Neural progenitor cell (in vitro differentiated cells): ENCODE results near the gene INPP4B. TPM values are rescaled to one million over a fixed set of nuclear protein-coding genes. Genes with fewer than 3 reads are reported as not detected.

Experiments used
- DNase-seq: peaks from one replicate; pipeline ENCODE4 v3.0.0-alpha.2; 2016; ENCODE audit warnings: low spot score
- H2AFZ ChIP-seq: fragments of 200-600 bp; sonication (generic); replicated peaks from 2 replicates; pipeline ENCODE4 v1.6.1; 2016; ENCODE audit warnings: antibody characterized with exemption
- H3F3A ChIP-seq: fragments of 200-600 bp; sonication (generic); 2 replicates; pipeline ENCODE4 v1.6.1; 2016; ENCODE audit warnings: antibody characterized with exemption, low read depth
- H3K27ac ChIP-seq: fragments of 200-600 bp; sonication (generic); 2 replicates; pipeline ENCODE4 v1.5.1; 2016; ENCODE audit warnings: mild to moderate bottlenecking
- H3K27me3 ChIP-seq: fragments of 200-600 bp; sonication (generic); 2 replicates; pipeline ENCODE4 v1.6.1; 2016; ENCODE audit warnings: mild to moderate bottlenecking, moderate library complexity
- H3K36me3 ChIP-seq: fragments of 200-600 bp; sonication (generic); 2 replicates; pipeline ENCODE4 v1.5.1; 2016
- H3K4me1 ChIP-seq: fragments of 200-600 bp; sonication (generic); 2 replicates; pipeline ENCODE4 v1.6.1; 2016; ENCODE audit warnings: mixed run types
- H3K4me2 ChIP-seq: fragments of 200-600 bp; sonication (generic); 2 replicates; pipeline ENCODE4 v1.6.1; 2016
- H3K4me3 ChIP-seq: fragments of 200-600 bp; sonication (generic); 2 replicates; pipeline ENCODE4 v1.5.1; 2016
- H3K79me2 ChIP-seq: fragments of 200-600 bp; sonication (generic); 2 replicates; pipeline ENCODE4 v1.6.1; 2016; ENCODE audit warnings: low read depth
- H3K9ac ChIP-seq: fragments of 200-600 bp; sonication (generic); 2 replicates; pipeline ENCODE4 v1.6.1; 2016
- H3K9me3 ChIP-seq: fragments of 200-600 bp; sonication (generic); 2 replicates; pipeline ENCODE4 v1.5.1; 2016; ENCODE audit warnings: low read depth
- H4K20me1 ChIP-seq: fragments of 200-600 bp; sonication (generic); 2 replicates; pipeline ENCODE4 v1.6.1; 2016; ENCODE audit warnings: low read depth
- H3K27ac Mint-ChIP-seq: 3 replicates; pipeline ENCODE4 v1.8.0; 2021; ENCODE audit warnings: mixed read lengths
- H3K27me3 Mint-ChIP-seq: 2 replicates; pipeline ENCODE4 v1.8.0; 2022; ENCODE audit warnings: low read depth, mild to moderate bottlenecking, inconsistent platforms, moderate library complexity, mixed read lengths; ENCODE audit not compliant: insufficient read depth
- H3K36me3 Mint-ChIP-seq: 3 replicates; pipeline ENCODE4 v1.8.0; 2021; ENCODE audit warnings: mixed read lengths
- H3K4me1 Mint-ChIP-seq: 3 replicates; pipeline ENCODE4 v1.8.0; 2021; ENCODE audit warnings: mixed read lengths
- H3K4me3 Mint-ChIP-seq: 3 replicates; pipeline ENCODE4 v1.8.0; 2021; ENCODE audit warnings: mild to moderate bottlenecking, moderate library complexity, mixed read lengths
- H3K9me3 Mint-ChIP-seq: 3 replicates; pipeline ENCODE4 v1.8.0; 2020; ENCODE audit warnings: mixed read lengths
- CTCF ChIP-seq: fragments of 200-600 bp; sonication (generic); IDR thresholded peaks from 2 replicates; pipeline ENCODE4 v1.5.1; 2017; ENCODE audit warnings: antibody characterized with exemption, mild to moderate bottlenecking
- EZH2 ChIP-seq: fragments of 200-600 bp; sonication (generic); IDR thresholded peaks from 2 replicates; pipeline ENCODE4 v1.6.1; 2017; ENCODE audit warnings: antibody characterized with exemption, mild to moderate bottlenecking, moderate library complexity
- EZH2phosphoT487 ChIP-seq: fragments of 200-600 bp; sonication (generic); IDR thresholded peaks from 2 replicates; pipeline ENCODE4 v1.6.1; 2017; ENCODE audit warnings: antibody characterized with exemption
- total RNA-seq: library from RNA; depleted of rRNA; stranded (reverse); fragments of >200 nt; gene quantifications from 2 replicates; pipeline ENCODE4 v1.2.3, GENCODE V29; 2015; ENCODE audit warnings: low replicate concordance

The INPP4B gene
- total RNA-seq, 1 donor from 2014 or later, result 1.3 TPM

GRCh38 chr4:142549726-142550463 is 296.2 kb downstream of the INPP4B start:
- Histone ChIP-seq H3K9ac (no peak overlapping the region), H3K4me2 (no peak overlapping the region), H3K27ac (no peak overlapping the region), H3K4me1 (peaks cover 14% of the 10 kb centered on the region), H3K79me2 (no peaks in the 10 kb centered on the region), H3K36me3 (no peaks in the 10 kb centered on the region), H3F3A (no peaks in the 10 kb centered on the region), H3K9me3 (no peaks in the 10 kb centered on the region), H3K4me3 (no peak overlapping the region), H2AFZ (no peak overlapping the region), H3K27me3 (no peaks in the 10 kb centered on the region), H4K20me1 (no peaks in the 10 kb centered on the region)
- Mint-ChIP-seq H3K27me3 (peaks cover 2% of the 10 kb centered on the region), H3K36me3 (peaks cover 2% of the 10 kb centered on the region), H3K27ac (no peak overlapping the region), H3K4me3 (no peak overlapping the region), H3K4me1 (peaks cover 20% of the 10 kb centered on the region), H3K9me3 (no peaks in the 10 kb centered on the region)
- TF ChIP-seq EZH2phosphoT487 (no peak), CTCF (no peak), EZH2 (no peak)
- DNase-seq, result no peak

- Histone ChIP-seq H3K79me2 (no peaks in the 10 kb centered on the region), H3K27me3 (no peaks in the 10 kb centered on the region), H3K4me1 (peaks cover 10% of the 10 kb centered on the region), H3K36me3 (no peaks in the 10 kb centered on the region), H3K4me3 (no peak overlapping the region), H3F3A (no peaks in the 10 kb centered on the region), H2AFZ (no peak overlapping the region), H3K9me3 (no peaks in the 10 kb centered on the region), H4K20me1 (no peaks in the 10 kb centered on the region), H3K4me2 (no peak overlapping the region), H3K27ac (no peak overlapping the region), H3K9ac (no peak overlapping the region)
- H3K27me3 Mint-ChIP-seq, result peaks cover 2% of the 10 kb centered on the region
- DNase-seq, result no peak
- H3K27ac Mint-ChIP-seq, result peak overlapping the region; percentile 59
- TF ChIP-seq EZH2 (no peak), EZH2phosphoT487 (no peak), CTCF (no peak)
- no peaks in the 10 kb centered on the region for H3K36me3 Mint-ChIP-seq
- H3K4me1 Mint-ChIP-seq, result peaks cover 17% of the 10 kb centered on the region
- no peaks in the 10 kb centered on the region for H3K9me3 Mint-ChIP-seq
- H3K4me3 Mint-ChIP-seq, result peak overlapping the region; percentile 3
These were observed 296.9 kb downstream of the INPP4B start for GRCh38 chr4:142549248-142549647.

GRCh38 chr4:142548491-142548890 is 297.6 kb downstream of the INPP4B start:
- Mint-ChIP-seq H3K4me3 (no peak overlapping the region), H3K27ac (no peak overlapping the region)
- no peak overlapping the region for H2AFZ ChIP-seq

More at GRCh38 chr4:142548491-142548890, 297.6 kb downstream of the INPP4B start:
- no peak for DNase-seq
- TF ChIP-seq EZH2, result no peak
- no peak for TF ChIP-seq CTCF
- TF ChIP-seq EZH2phosphoT487, result no peak
- no peaks in the 10 kb centered on the region for H3K9me3 Mint-ChIP-seq
- Histone ChIP-seq H3K9me3 (no peaks in the 10 kb centered on the region), H3F3A (no peaks in the 10 kb centered on the region), H3K27me3 (no peaks in the 10 kb centered on the region), H3K27ac (no peak overlapping the region), H3K36me3 (no peaks in the 10 kb centered on the region), H4K20me1 (no peaks in the 10 kb centered on the region), H3K9ac (no peak overlapping the region), H3K4me2 (no peak overlapping the region), H3K79me2 (no peaks in the 10 kb centered on the region), H3K4me3 (no peak overlapping the region), H3K4me1 (peaks cover 9% of the 10 kb centered on the region)
- H3K4me1 Mint-ChIP-seq, result peaks cover 17% of the 10 kb centered on the region
- no peaks in the 10 kb centered on the region for H3K27me3 Mint-ChIP-seq
- H3K36me3 Mint-ChIP-seq, result no peaks in the 10 kb centered on the region
